Measurements from ENCODE around the gene PGD. TPM values are rescaled to one million over a fixed set of nuclear protein-coding genes. Genes with fewer than 3 reads are reported as not detected.

PGD gene
- polyA plus RNA-seq, 1 donor (not counting 4 experiments of a cell fraction or from before 2014, with no cell fraction given), result 104 TPM

- no peak overlapping the region for H3K27ac ChIP-seq (ENCODE audit: control insufficient read depth, insufficient read depth, low read length)
- FAIRE-seq, result no peak
- dilution Hi-C loops (cut with MboI; ENCODE audit: extremely low pct_ligation_motif_present, low sequenced_read_pairs), result no loop called here
Observed at GRCh38 chr1:10353693-10354092, 45.2 kb upstream of the PGD start.

GRCh38 chr1:10360045-10360444 is 38.8 kb upstream of the PGD start:
- Histone ChIP-seq H3K9ac (ENCODE audit: control insufficient read depth, extremely low read depth, insufficient read depth, low read length) (no peak overlapping the region), H3K36me3 (ENCODE audit: control insufficient read depth in 2 of 2, extremely low read depth in 1 of 2, insufficient read depth in 2 of 2, low read length in 2 of 2) (peaks cover 2 to 6% of the 10 kb centered on the region in 2 experiments), H3K4me1 (ENCODE audit: control insufficient read depth, extremely low read depth, insufficient read depth, low read length) (no peaks in the 10 kb centered on the region), H3K27me3 (ENCODE audit: control insufficient read depth, extremely low read depth, insufficient read depth, low read length) (no peaks in the 10 kb centered on the region), H3K4me3 (ENCODE audit: control insufficient read depth in 2 of 3, extremely low read depth in 1 of 3, insufficient read depth in 2 of 3, low read depth in 1 of 3, low read length in 3 of 3) (no peak overlapping the region), H3K9me3 (ENCODE audit: control insufficient read depth, low read depth, low read length) (no peaks in the 10 kb centered on the region), H3K27ac (ENCODE audit: control insufficient read depth, insufficient read depth, low read length) (no peak overlapping the region), H3K9me1 (ENCODE audit: control insufficient read depth, extremely low read depth, insufficient read depth, low read length) (no peaks in the 10 kb centered on the region), H4K20me1 (ENCODE audit: control insufficient read depth, extremely low read depth, insufficient read depth, low read length) (no peaks in the 10 kb centered on the region), H3K79me2 (ENCODE audit: control insufficient read depth, insufficient read depth, low read length) (no peaks in the 10 kb centered on the region), H3K4me2 (ENCODE audit: control insufficient read depth, extremely low read depth, insufficient read depth, low read depth, low read length) (no peak overlapping the region), H2AFZ (ENCODE audit: control insufficient read depth, low read length) (no peak overlapping the region)
- TF ChIP-seq EZH2 (IDR thresholded peaks at IDR 0.05; ENCODE audit: low read length) (no peak), CTCF (optimal IDR thresholded peaks at IDR 0.05 in 1 of 3, IDR thresholded peaks at IDR 0.05 in 1 of 3, conservative IDR thresholded peaks at IDR 0.05 in 1 of 3; ENCODE audit: extremely low read depth in 1 of 3, insufficient read depth in 2 of 3, low read length in 3 of 3) (no peak)
- DNase-seq (ENCODE audit: low read depth, low spot score), result no peak
- dilution Hi-C loops (cut with MboI; ENCODE audit: extremely low pct_ligation_motif_present, low sequenced_read_pairs), result no loop called here
- FAIRE-seq, result no peak

More at GRCh38 chr1:10353693-10354092, 45.2 kb upstream of the PGD start:
- no peak for DNase-seq (ENCODE audit: low read depth, low spot score)
- Histone ChIP-seq H3K4me1 (ENCODE audit: control insufficient read depth, extremely low read depth, insufficient read depth, low read length) (no peaks in the 10 kb centered on the region), H2AFZ (ENCODE audit: control insufficient read depth, low read length) (no peak overlapping the region), H3K9ac (ENCODE audit: control insufficient read depth, extremely low read depth, insufficient read depth, low read length) (no peak overlapping the region), H3K9me1 (ENCODE audit: control insufficient read depth, extremely low read depth, insufficient read depth, low read length) (no peaks in the 10 kb centered on the region), H3K4me2 (ENCODE audit: control insufficient read depth, extremely low read depth, insufficient read depth, low read depth, low read length) (no peak overlapping the region), H3K27me3 (ENCODE audit: control insufficient read depth, extremely low read depth, insufficient read depth, low read length) (no peaks in the 10 kb centered on the region), H3K79me2 (ENCODE audit: control insufficient read depth, insufficient read depth, low read length) (no peaks in the 10 kb centered on the region), H4K20me1 (ENCODE audit: control insufficient read depth, extremely low read depth, insufficient read depth, low read length) (no peaks in the 10 kb centered on the region), H3K36me3 (ENCODE audit: control insufficient read depth in 2 of 2, extremely low read depth in 1 of 2, insufficient read depth in 2 of 2, low read length in 2 of 2) (peaks cover 0 to 6% of the 10 kb centered on the region in 2 experiments), H3K4me3 (ENCODE audit: control insufficient read depth in 2 of 3, extremely low read depth in 1 of 3, insufficient read depth in 2 of 3, low read depth in 1 of 3, low read length in 3 of 3) (no peak overlapping the region), H3K9me3 (ENCODE audit: control insufficient read depth, low read depth, low read length) (no peaks in the 10 kb centered on the region)
- no peak for TF ChIP-seq CTCF (optimal IDR thresholded peaks at IDR 0.05 in 1 of 3, IDR thresholded peaks at IDR 0.05 in 1 of 3, conservative IDR thresholded peaks at IDR 0.05 in 1 of 3; ENCODE audit: extremely low read depth in 1 of 3, insufficient read depth in 2 of 3, low read length in 3 of 3)
- no peak for TF ChIP-seq EZH2 (IDR thresholded peaks at IDR 0.05; ENCODE audit: low read length)
